Epithelial cell of proximal tubule (primary cell): ENCODE results near the gene SRR. TPM values are rescaled to one million over a fixed set of nuclear protein-coding genes. Genes with fewer than 3 reads are reported as not detected.
"Not testable (repeated sequence)": the region's sequence is repeated elsewhere in the genome, so short reads cannot be mapped to it uniquely, and the experiment has no call there.

ENCODE experiments used
- DNase-seq: peaks from one replicate; pipeline ENCODE4 v3.0.0-alpha.2; 2011; ENCODE audit warnings: low read depth
- H3K4me3 ChIP-seq: 2 replicates; pipeline ENCODE4 v1.5.1; 2011; ENCODE audit warnings: low read depth, mild to moderate bottlenecking, low read length
- total RNA-seq: library from RNA; depleted of rRNA; stranded (reverse); fragments of >200 nt; gene quantifications from 2 replicates; pipeline ENCODE4 v1.2.3, GENCODE V29; 2015
- TF ChIP-seq, protein P1 (sequence below): conservative IDR thresholded peaks from 2 replicates; pipeline ENCODE4 v1.5.1; 2012; ENCODE audit warnings: low read depth, mild to moderate bottlenecking, low read length

SRR gene
- 2.5 and 12.4 TPM in 2 replicates for total RNA-seq

- peak within 1 kb of the TSS; percentile 99 for H3K4me3 ChIP-seq
- TF ChIP-seq, protein P1, sequence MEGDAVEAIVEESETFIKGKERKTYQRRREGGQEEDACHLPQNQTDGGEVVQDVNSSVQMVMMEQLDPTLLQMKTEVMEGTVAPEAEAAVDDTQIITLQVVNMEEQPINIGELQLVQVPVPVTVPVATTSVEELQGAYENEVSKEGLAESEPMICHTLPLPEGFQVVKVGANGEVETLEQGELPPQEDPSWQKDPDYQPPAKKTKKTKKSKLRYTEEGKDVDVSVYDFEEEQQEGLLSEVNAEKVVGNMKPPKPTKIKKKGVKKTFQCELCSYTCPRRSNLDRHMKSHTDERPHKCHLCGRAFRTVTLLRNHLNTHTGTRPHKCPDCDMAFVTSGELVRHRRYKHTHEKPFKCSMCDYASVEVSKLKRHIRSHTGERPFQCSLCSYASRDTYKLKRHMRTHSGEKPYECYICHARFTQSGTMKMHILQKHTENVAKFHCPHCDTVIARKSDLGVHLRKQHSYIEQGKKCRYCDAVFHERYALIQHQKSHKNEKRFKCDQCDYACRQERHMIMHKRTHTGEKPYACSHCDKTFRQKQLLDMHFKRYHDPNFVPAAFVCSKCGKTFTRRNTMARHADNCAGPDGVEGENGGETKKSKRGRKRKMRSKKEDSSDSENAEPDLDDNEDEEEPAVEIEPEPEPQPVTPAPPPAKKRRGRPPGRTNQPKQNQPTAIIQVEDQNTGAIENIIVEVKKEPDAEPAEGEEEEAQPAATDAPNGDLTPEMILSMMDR = no peak
- DNase-seq = no peak
Measured at GRCh38 chr17:2303204-2304188, at the start of gene SRR, which contains the start of gene SMG6. Gene SRR, plus strand, starts transcription at chr17:2303950. Its CDS starts 11,611 bp downstream, at chr17:2315561. Gene SMG6, minus strand, starts transcription at chr17:2303785. Its CDS starts 65 bp downstream, at chr17:2303720.

- not testable (repeated sequence) for DNase-seq, H3K4me3 ChIP-seq
Measured at GRCh38 chr17:2258830-2259229, 44.9 kb upstream of the SRR start.

DNA sequence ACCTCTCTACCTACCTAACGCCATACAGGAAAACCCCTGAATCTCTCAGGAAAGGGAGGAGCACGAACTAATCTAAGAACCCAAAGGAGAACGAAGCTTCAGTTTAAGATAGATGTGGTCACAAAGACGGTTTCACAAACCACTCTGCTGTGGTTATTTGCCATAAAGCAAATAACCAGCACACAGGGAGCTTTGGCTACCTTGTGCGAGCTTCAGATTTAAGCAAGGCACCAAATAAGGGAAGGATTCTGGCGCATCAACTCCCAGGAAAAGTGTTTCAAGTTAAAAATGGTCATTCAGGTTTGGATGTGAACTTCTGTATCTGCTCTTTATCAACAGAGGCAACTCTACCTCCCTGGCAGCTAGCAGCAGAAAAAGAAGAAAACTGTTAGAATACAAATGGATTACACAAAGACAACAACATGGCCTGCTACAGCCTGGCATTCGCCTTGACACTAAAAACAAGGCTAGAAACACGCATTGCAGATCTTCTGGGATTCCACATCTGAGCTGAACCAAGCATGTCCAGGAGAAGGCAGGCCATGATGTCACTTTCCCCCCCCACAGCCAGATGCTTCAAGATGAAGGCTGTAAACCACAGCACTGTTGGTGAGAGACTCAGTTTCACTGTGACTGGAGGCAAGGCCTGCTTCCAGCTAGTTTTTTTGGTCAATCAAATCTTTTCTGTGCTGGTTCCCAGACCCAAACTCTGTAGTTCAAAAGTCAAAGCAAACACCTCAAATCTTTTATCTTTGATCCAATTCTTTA is 43.8 kb upstream of the SRR start:
- TF ChIP-seq, protein P1 = no peak
- no peak for DNase-seq
- no peak overlapping the region for H3K4me3 ChIP-seq

- H3K4me3 ChIP-seq = no peak overlapping the region
- TF ChIP-seq, protein P1 = no peak
- DNase-seq = peak; percentile 33
Measured at GRCh38 chr17:2262135-2262587, 41.6 kb upstream of the SRR start.

DNA sequence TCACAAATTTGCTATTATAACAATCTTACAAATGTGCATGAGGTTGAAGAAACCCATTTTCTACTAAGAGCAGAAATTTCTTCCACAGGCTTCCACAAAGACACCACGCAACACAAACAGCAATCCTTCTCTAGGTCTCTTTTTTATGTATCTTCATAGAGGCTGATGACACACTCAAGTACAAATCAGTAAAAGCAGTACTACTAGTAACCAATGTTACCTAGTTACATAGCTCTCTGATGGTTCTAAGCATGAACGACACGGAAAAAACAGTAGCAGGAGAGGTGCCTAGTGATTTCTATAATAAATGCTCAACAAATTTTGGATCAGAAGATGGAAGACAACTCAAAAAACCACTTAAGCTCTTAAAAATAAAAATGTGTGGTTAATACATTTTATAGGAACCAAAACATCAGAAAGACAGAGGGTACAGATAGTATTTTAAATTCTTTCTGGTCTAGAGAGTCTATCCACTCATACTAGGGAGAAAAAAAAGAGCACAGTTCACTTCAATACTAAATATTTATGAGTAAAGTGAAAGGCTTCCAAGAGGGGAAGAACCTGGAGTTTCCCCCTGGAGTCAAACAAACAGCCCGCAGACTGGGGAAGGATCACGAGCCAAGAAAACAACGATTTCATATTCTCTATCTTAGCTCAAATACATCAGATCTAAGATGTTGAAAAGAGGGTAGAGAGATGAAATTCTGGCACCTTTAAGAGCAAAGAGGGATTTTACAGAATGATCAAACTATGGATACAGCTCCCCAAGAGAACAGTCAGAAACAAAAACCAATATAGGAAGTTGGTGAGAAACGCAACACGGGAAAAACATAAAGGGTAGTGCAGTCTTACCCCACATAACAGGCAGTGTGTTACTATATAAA is 40.3 kb upstream of the SRR start:
- DNase-seq = no peak
- TF ChIP-seq, protein P1 = no peak
- H3K4me3 ChIP-seq = no peak overlapping the region

DNA sequence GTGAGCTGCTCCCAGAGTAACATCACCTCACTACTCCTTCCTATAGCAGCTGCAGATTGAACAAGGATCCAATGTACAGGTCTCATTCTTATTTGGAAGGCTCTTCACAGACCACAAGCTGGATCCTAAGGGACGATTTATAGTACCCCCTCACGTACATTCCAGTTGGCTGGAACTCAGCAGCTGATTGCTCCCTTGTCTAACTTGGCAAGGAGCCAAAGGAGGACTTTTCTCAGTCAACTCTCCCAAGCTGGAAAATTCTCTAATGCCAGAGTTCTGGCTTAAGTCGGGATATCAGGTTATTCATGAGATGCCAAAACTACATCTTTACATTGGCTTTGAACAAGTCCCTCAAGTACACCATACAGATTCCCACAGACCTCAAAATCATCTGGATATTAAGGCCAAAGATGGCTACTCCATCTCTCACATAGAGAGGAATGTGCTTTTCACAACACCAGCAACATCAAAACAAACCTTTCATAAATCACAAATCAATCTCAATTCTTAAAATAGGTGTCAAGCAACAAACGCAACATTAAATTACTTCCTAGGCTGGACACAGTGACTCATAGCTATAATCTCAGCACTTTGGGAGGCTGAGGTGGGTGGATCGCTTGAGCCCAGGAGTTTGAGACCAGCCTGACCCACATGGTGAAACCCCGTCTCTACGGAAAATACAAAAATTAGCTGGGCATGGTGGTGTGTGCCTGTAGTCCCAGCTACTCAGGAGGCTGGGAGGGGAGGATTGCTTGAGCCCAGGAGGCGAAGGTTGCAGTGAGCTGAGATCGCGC is 39.5 kb upstream of the SRR start:
- TF ChIP-seq, protein P1 = no peak
- H3K4me3 ChIP-seq = no peak overlapping the region
- no peak for DNase-seq

DNA sequence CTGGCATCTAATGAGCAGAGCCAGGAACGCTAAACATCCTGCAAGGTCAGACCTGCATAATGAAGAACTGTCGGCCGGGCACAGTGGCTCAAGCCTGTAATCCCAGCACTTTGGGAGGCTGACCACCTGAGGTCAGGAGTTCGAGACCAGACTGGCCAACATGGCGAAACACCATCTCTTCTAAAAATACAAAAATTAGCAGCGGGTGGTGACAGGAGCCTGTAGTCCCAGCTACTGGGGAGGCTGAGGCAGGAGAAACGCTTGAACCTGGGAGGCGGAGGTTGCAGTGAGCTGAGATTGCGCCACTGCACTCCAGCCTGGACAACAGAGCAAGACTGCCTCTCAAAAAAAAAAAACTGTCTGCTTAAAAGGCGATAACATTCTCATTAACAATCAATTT is 38.6 kb upstream of the SRR start:
- not testable (repeated sequence) for H3K4me3 ChIP-seq, DNase-seq
